K562 (cell line): Measurements from ENCODE around the gene CFD. TPM values are rescaled to one million over a fixed set of nuclear protein-coding genes. Genes with fewer than 3 reads are reported as not detected.

Experiments
- ATF2 ChIP-seq: sonication (generic); formaldehyde crosslinking; IDR thresholded peaks from 2 replicates; pipeline ENCODE4 v1.8.1; 2022; ENCODE audit warnings: missing genetic modification reagents
- BACH1 ChIP-seq: fragments of 200-800 bp; sonication (Bioruptor generic); IDR thresholded peaks from 2 replicates; pipeline ENCODE4 v1.6.1; 2016; ENCODE audit warnings: missing genetic modification characterization, missing compliant biosample characterization
- BDP1 ChIP-seq: IDR thresholded peaks from 3 replicates; pipeline ENCODE4 v1.6.1; 2011; ENCODE audit not compliant: insufficient read length, insufficient read depth
- CC2D1A ChIP-seq: fragments of 450-650 bp; IDR thresholded peaks from 2 replicates; pipeline ENCODE4 v1.6.1; 2017; ENCODE audit warnings: mild to moderate bottlenecking
- CCNT2 ChIP-seq: IDR thresholded peaks from 2 replicates; pipeline ENCODE4 v1.6.1; 2011; ENCODE audit warnings: borderline replicate concordance, low read depth, mild to moderate bottlenecking, moderate library complexity, mixed read lengths, low read length; ENCODE audit not compliant: insufficient read length; ENCODE audit errors: extremely low read depth
- FOXP1 ChIP-seq: sonication (generic); formaldehyde crosslinking; IDR thresholded peaks from 2 replicates; pipeline ENCODE4 v1.8.0; 2022; ENCODE audit warnings: mild to moderate bottlenecking, missing genetic modification reagents
- HDGF ChIP-seq: fragments of 450-650 bp; IDR thresholded peaks from 2 replicates; pipeline ENCODE4 v1.6.1; 2016
- MEF2D ChIP-seq: conservative IDR thresholded peaks from 2 replicates; pipeline ENCODE4 v1.6.1; 2016; ENCODE audit warnings: low read depth, missing genetic modification characterization, missing compliant biosample characterization
- NRF1 ChIP-seq, 2 experiments: fragments of 450-650 bp; IDR thresholded peaks in 1 of 2; conservative IDR thresholded peaks in 1 of 2; 2 replicates each; pipeline ENCODE4 v1.6.1; 2014; ENCODE audit warnings: mild to moderate bottlenecking in 2 of 2
- SMARCB1 ChIP-seq: IDR thresholded peaks from 2 replicates; pipeline ENCODE4 v1.6.1; 2011; ENCODE audit warnings: improper control_type of control experiment, low read depth; ENCODE audit not compliant: insufficient read length
- TRIM28 ChIP-seq: fragments of 450-650 bp; IDR thresholded peaks from 2 replicates; pipeline ENCODE4 v1.6.1; 2017
- ZNF197 ChIP-seq: fragments of 200-800 bp; sonication (Bioruptor generic); IDR thresholded peaks from 2 replicates; pipeline ENCODE4 v1.6.1; 2016; ENCODE audit warnings: low read depth, missing genetic modification characterization, missing compliant biosample characterization
- ZNF232 ChIP-seq: sonication (generic); formaldehyde crosslinking; IDR thresholded peaks from 2 replicates; pipeline ENCODE4 v1.8.0; 2022; ENCODE audit warnings: mild to moderate bottlenecking, missing genetic modification reagents
- polyA plus RNA-seq, 8 experiments: library from polyadenylated mRNA; depleted of rRNA in 4 of 8; stranded (reverse) in 5 of 8; unstranded in 3 of 8; fragments of >200 nt; fragmentation: Nextera tagmentation in 2 of 8; fragmentation: Illumina TruSeq in 1 of 8; extraction: Ambion mirVana in 2 of 8; extraction: Trizol in 1 of 8; gene quantifications; 2 replicates each; pipeline versions ENCODE4 v1.2.1 to v1.2.3, GENCODE V29; 2011 to 2014; ENCODE audit warnings: inconsistent platforms in 1 of 8, missing spikeins in 1 of 8
- total RNA-seq, 7 experiments: library from RNA; depleted of rRNA in 6 of 7; stranded (reverse); fragments of >200 nt in 6 of 7; fragmentation: Illumina TruSeq in 2 of 7; extraction: Trizol in 2 of 7; gene quantifications; 2 replicates each; pipeline versions ENCODE4 v1.2.1 to v1.2.3, GENCODE V29; 2011 to 2021; ENCODE audit warnings: low replicate concordance in 1 of 7
- TF ChIP-seq, protein P1 (sequence below), 2 experiments: fragments of 450-650 bp; formaldehyde crosslinking in 1 of 2; IDR thresholded peaks; 2 replicates each; pipeline versions ENCODE4 v1.4.0 to v1.6.1; 2014 to 2020; ENCODE audit warnings: mild to moderate bottlenecking in 2 of 2, borderline replicate concordance in 1 of 2, low read depth in 1 of 2
- TF ChIP-seq, protein P2 (sequence below): fragments of 450-650 bp; IDR thresholded peaks from 2 replicates; pipeline ENCODE4 v1.6.1; 2016; ENCODE audit warnings: mild to moderate bottlenecking

CFD gene
- total and polyA plus RNA-seq, 9 of the 15 experiments (the other 6 are each of a cell fraction or from before 2014, with no cell fraction given), result 0.52 to 59.4 (median 7.6) TPM

GRCh38 chr19:861756-862580 is 2.5 kb downstream of the CFD start (continued):
- TF ChIP-seq, protein P1, sequence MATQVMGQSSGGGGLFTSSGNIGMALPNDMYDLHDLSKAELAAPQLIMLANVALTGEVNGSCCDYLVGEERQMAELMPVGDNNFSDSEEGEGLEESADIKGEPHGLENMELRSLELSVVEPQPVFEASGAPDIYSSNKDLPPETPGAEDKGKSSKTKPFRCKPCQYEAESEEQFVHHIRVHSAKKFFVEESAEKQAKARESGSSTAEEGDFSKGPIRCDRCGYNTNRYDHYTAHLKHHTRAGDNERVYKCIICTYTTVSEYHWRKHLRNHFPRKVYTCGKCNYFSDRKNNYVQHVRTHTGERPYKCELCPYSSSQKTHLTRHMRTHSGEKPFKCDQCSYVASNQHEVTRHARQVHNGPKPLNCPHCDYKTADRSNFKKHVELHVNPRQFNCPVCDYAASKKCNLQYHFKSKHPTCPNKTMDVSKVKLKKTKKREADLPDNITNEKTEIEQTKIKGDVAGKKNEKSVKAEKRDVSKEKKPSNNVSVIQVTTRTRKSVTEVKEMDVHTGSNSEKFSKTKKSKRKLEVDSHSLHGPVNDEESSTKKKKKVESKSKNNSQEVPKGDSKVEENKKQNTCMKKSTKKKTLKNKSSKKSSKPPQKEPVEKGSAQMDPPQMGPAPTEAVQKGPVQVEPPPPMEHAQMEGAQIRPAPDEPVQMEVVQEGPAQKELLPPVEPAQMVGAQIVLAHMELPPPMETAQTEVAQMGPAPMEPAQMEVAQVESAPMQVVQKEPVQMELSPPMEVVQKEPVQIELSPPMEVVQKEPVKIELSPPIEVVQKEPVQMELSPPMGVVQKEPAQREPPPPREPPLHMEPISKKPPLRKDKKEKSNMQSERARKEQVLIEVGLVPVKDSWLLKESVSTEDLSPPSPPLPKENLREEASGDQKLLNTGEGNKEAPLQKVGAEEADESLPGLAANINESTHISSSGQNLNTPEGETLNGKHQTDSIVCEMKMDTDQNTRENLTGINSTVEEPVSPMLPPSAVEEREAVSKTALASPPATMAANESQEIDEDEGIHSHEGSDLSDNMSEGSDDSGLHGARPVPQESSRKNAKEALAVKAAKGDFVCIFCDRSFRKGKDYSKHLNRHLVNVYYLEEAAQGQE (IDR thresholded peaks at IDR 0.05; ENCODE audit: borderline replicate concordance), result peak; percentile 69
- TF ChIP-seq, protein P1 (CRISPR knock-in tag; IDR thresholded peaks at IDR 0.05; ENCODE audit: low read depth), result no peak
- TF ChIP-seq ATF2 (CRISPR knock-in tag), result no peak
- TF ChIP-seq MEF2D (tag), result no peak
- TF ChIP-seq BACH1 (tag), result no peak
- no peak for TF ChIP-seq ZNF232 (CRISPR knock-in tag)
- TF ChIP-seq TRIM28, result peak; percentile 27; the same call in 1 of the 2 replicates
- peak; percentile 71 for TF ChIP-seq CCNT2
- TF ChIP-seq SMARCB1, result no peak
- peak; percentile 82 to 86 for TF ChIP-seq NRF1 (conservative IDR thresholded peaks at IDR 0.05 in 1 of 2, IDR thresholded peaks at IDR 0.05 in 1 of 2)
- TF ChIP-seq HDGF, result no peak
- peak; percentile 85; the same call in 1 of the 2 replicates for TF ChIP-seq FOXP1
- TF ChIP-seq, protein P2, sequence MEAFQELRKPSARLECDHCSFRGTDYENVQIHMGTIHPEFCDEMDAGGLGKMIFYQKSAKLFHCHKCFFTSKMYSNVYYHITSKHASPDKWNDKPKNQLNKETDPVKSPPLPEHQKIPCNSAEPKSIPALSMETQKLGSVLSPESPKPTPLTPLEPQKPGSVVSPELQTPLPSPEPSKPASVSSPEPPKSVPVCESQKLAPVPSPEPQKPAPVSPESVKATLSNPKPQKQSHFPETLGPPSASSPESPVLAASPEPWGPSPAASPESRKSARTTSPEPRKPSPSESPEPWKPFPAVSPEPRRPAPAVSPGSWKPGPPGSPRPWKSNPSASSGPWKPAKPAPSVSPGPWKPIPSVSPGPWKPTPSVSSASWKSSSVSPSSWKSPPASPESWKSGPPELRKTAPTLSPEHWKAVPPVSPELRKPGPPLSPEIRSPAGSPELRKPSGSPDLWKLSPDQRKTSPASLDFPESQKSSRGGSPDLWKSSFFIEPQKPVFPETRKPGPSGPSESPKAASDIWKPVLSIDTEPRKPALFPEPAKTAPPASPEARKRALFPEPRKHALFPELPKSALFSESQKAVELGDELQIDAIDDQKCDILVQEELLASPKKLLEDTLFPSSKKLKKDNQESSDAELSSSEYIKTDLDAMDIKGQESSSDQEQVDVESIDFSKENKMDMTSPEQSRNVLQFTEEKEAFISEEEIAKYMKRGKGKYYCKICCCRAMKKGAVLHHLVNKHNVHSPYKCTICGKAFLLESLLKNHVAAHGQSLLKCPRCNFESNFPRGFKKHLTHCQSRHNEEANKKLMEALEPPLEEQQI, result no peak
- no peak for TF ChIP-seq CC2D1A
- no peak for TF ChIP-seq ZNF197
- TF ChIP-seq BDP1, result no peak
